GM18517 (cell line): Measurements from ENCODE around the gene DVL3.

Experiments used
- ATAC-seq: cut with Tn5 transposase; IDR thresholded peaks from one replicate; pipeline ENCODE4 v1.9.1; 2021; ENCODE audit warnings: mild to moderate bottlenecking, moderate library complexity; ENCODE audit not compliant: unreplicated experiment

The DVL3 gene

GRCh38 chr3:184209146-184209923 lies 54.2 kb downstream of the DVL3 start:
- no peak for ATAC-seq

- no peak for ATAC-seq
These were observed 56.1 kb downstream of the DVL3 start for GRCh38 chr3:184211297-184211696.

- ATAC-seq, result no peak
These were observed 56.5 kb downstream of the DVL3 start for GRCh38 chr3:184211718-184212117.

- ATAC-seq, result no peak
These were observed 63.6 kb downstream of the DVL3 start for GRCh38 chr3:184218814-184219213.

- ATAC-seq, result no peak
These were observed 67.3 kb downstream of the DVL3 start for GRCh38 chr3:184222521-184222920.
